HG02943 (cell line): Measurements from ENCODE around the gene ATF2.
"Not testable (repeated sequence)": the region's sequence is repeated elsewhere in the genome, so short reads cannot be mapped to it uniquely, and the experiment has no call there.

Source experiments
- ATAC-seq: cut with Tn5 transposase; IDR thresholded peaks from one replicate; pipeline ENCODE4 v1.9.1; 2021; ENCODE audit warnings: mild to moderate bottlenecking, low read depth, moderate library complexity; ENCODE audit not compliant: unreplicated experiment

Gene ATF2

DNA sequence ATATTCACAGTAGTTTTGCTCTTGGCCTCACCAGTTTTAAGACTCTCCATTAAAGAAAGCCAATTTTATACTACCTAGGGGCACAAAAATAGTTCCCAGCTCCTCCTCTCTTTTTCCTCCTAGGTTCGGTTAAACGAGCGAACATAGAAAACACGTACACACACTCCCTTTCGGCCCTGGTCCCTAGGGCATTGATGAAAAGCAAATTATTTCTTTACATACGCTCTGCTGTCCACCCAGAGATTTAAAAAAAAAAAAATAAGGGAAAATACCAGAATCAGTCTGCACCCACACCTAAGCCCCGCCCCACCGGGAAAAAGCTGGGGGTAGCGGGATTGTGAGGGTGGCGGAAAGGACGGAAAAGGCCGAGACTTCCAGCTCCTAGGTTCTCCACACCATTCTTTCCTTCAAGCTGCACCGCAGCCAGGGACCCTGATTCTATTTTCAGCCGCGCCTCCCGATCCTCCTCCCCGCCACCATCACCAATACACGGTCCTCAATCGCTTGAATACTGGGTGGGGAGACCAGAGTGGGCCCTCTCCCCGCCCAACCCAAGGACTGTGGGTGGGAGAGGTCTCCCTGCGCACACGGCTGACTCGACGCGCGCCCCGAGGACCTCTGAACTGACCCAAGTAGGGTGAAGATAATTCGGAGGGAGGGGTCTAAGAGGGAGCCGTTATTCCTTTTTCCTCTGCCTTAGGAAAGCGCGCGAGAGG is 769 bp downstream of the ATF2 start:
- peak; percentile 9 for ATAC-seq

DNA sequence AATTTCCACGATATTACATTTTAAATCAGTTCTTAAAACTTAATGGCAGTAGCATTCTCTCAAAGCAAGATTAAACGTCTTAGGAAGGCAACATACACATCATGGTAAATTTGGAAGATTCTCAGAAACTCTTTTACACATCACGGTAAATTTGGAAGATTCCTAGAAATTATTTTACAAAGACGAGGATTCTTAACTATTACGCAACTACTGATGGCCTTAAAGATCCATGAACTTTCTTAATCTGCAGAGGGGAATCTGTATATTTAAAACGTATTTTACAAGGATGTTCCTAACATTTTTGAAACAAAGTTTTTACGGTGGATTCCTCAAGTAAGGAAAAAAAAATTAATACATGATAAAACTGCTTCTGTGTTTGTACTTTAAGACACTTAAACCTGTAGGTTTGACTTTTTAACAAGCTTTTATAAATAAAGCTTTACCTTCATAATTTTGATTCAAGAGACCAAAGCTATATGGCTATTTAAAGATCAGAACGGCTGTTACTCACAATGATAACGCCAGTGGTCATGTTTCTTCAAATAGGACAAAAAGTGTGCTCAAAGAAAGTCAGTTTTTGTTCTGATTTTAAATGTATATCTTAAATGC is 1.7 kb downstream of the ATF2 start:
- ATAC-seq = no peak

DNA sequence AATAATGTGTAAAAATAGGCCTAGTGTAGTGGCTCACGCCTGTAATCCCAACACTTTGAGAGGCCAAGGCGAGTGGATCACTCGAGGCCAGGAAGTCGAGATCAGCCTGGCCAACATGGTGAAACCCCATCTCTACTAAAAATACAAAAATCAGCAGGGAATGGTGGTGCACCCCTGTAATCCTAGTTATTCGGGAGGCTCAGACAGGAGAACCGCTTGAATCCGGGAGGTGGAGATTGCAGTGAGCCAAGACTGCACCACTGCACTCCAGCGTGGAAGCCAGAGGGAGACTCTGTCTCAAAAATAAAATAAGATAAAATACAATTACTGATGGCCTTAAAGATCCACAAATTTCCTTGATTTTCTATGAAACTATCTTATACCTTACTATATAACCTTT is 3.8 kb downstream of the ATF2 start:
- ATAC-seq = no peak

DNA sequence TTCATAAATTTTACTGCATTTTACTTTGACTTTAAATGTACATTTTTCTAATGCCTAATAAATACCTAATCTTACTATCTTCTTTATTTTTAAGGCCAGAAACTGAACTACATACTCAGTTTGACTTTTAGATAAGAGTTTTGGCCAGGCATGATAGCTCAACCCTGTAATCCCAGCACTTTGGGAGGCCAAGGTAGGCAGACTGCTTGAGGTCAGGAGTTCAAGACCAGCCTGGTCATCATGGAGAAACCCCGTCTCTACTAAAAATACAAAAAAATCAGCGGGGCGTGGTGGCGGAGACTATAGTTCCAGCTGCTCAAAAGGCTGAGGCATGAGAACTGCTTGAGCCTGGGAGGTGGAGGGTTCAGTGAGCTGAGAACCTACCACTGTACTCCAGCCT is 9.1 kb downstream of the ATF2 start:
- ATAC-seq = no peak

DNA sequence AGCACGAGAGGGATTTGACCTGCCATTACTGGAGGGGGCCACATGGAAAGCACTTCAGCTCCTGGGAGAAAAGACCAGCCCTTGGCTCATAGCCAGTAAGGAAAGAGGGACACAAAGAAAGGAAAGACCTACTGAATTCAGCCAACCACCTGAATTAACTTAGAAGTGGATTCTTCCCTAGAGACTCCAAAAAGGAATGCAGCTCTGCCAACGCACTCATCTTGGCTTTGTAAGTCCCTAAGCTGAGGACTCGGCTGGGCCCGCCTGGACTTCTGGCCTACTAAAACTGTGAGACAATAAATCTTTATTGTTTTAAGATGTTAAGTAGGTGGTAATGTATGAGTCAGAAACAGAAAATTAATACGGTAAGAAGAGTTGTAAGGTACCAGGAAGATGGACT is 11.5 kb downstream of the ATF2 start:
- no peak for ATAC-seq

DNA sequence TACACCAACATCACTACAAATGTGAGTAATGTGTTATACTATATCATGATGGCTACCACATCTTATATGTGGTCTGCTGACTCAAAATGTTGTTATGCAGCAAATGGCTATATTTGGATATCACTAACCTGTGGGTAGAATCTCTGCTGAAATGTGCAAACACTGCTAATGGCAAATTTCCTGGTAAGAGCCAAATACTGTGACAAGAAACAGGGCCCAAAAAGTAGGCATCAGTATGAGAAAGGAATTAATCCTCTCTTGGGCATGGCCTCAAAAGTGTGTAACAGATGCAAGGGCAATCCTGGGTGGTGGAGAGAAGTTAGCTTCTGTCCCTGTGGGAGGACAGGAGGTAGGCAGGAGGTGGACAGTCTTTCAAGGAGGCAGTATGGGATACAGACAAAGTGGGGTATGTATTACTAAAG is 13.3 kb downstream of the ATF2 start:
- no peak for ATAC-seq

DNA sequence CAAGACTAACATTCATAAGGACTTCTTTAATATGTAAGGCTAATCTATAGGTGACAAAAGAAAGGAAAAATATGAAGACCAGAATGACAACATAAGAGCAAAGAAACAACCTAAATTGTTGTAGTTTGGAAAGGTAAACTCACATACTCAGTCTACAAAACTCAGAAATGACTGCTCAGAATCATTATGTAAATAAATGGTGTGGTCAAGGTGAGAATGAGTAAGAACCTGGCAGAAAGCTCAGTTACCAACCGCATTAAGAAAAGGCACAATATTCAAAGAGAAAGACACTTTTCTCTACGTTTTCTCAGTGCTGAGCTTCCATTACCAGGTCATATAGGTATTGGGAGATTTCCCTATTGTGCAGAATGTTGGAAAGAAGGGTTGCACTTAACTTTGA is 15.8 kb downstream of the ATF2 start:
- peak; percentile 89 for ATAC-seq

DNA sequence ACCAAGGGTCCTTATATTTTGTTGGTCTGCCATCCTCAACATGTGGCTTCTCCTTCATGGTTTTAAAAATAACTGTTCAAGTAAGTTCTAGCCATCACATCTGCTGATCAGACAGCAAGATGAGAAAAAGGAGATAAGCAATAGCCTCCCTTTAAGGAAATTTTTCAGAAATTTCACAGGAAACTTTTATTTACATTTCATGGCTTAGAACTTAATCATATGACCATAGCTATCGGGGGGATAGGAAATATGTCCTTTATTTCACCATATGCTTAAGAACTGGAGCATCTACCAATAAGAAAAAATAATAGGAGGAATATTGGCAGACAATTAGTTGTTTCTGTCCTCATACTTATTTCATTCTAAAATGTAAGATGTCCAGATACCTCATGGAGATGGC is 16.2 kb downstream of the ATF2 start:
- ATAC-seq = no peak

DNA sequence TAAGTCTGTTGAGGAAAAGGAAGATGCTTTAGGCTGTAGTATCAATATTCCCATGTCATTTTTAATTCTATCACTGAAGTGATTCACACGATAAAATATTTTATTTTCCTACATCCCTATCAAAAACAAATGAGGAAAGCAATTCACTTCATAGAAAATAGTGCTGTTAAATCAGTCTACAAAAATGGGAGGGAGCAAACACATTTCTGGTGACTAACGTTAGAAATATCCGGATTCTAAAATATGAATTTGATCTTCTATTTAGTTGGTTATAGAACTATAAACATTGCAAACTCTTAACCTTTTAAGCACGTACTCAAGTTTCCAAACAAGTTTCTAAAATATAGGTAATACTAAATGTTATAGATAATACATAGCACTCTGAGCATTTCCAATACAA is 20.8 kb downstream of the ATF2 start:
- no peak for ATAC-seq

DNA sequence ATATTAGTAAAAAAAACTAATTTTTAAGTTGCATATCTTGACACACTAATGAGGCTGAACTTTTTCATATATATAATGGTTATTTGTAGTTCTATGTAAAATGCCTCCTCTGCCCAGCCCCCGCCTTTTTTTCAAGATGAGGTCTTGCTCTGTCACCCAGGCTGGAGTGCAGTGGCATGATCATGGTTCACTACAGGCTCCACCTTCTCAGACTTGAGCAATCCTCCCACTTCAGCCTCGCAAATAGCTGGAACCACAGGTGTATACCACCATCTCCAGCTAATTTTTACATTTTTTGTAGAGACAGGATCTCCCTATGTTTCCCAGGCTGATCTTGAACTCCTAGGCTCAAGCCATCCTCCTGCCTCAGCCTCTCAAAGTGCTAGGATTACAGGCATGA is 24.3 kb downstream of the ATF2 start:
- ATAC-seq = no peak

DNA sequence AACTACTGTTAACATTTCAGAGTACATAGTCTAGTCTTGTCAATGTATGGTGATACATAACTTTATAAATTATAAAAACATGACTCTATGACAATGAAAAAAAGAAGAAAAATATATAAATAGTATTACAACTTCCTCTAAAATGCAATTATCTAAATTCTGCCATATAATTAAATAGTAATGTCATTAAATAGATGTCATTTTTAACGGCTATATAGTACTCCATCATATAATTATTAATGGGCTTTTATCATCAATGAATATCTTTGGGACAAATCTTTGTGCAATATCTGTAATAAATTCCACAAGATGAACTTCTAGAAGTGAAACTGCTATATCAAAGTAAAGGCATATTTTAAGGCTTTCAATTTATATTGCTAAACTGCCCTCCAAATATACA is 24.8 kb downstream of the ATF2 start:
- ATAC-seq = no peak

DNA sequence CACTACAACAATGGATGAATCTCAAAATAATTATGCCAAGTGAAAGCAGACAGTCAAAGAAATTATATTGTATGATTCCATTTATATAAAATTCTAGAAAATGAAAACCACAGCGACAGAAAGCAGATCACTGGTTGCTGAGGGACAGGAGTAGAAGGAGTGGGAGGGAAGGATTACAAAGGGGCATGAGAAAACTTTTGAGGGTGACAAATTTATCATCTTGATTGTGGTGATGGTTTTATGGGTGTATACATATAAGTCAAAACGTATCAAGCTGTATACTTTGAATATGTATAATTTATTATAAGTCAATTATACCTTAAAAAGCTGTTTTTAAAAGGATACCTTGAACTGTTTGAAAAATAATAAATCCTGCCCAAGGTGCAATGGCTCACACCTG is 27.7 kb downstream of the ATF2 start:
- no peak for ATAC-seq

DNA sequence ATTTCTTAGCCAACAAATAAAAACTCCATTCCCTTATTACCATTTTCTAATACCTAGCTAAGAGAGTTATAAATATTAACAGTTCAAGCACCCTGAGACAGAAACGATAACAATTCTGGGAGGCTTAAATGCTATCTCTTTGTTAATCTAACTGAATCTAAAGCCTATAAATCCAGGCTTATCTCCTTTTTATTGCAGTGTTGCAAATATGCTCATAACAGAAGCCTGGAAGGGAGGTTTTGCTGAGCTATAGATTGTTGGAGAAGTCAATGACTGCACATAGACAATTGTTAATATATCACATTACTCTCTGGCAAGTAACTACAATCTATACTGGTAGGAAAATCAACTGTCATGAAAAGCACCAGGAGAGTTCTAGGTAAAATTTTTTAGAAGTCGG is 30.2 kb downstream of the ATF2 start:
- no peak for ATAC-seq

DNA sequence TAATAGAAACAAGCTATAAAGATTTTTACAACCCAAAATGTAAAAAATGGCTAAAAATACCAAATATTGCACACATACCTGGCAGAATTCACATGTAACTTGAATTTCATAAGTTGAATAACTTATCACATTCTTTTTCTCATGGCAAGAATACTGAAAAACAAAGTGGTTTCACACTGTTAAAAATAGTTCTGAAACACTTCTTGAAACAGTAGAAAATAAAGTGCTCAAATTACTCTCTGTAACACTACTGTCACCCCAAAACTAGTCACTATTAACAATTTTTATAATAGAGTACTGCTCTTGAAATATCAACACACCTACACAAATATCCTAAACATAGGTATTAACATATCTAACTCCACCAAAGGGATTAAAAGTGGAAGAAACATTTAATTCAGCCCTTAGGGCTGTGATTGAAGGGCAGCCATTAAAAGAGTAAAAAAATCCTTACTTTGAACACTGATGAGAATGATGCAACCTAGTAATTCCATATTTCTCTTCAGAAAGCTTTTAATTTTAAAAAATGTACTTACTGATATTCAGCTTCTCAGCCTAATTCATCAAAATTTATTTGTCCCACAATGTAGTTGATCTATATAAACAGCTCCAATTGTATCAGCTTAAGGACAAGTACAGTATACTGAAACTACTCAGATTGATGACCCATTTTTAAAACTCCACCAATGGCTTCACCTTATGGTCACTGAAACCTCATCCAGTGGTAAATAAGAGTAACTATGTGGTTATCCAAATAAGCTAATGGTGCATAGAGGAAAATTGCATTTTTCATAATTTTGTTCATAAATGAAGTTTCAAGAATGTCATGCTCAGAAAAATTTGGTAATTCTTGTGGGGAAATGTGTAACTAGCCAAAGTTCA is 31.4 kb downstream of the ATF2 start:
- no peak for ATAC-seq

DNA sequence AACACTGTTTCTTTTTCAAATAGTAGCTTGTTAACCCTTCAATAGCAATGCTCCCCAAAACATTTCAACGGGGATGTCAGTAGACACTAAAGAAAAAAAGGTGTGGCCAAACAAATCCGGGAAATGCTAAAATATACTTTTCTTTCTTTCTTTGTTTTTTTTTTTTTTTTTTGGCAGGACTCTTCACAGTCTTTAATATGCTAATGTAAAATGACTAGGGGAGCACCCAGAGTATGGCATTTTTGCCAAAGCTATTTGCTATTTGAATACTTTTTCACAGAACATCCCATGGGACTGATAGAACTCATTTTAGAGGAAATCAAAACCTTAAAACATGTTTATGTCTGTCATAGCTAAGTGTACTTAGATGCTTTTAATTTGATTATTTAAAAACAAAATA is 32.1 kb downstream of the ATF2 start:
- ATAC-seq = no peak

DNA sequence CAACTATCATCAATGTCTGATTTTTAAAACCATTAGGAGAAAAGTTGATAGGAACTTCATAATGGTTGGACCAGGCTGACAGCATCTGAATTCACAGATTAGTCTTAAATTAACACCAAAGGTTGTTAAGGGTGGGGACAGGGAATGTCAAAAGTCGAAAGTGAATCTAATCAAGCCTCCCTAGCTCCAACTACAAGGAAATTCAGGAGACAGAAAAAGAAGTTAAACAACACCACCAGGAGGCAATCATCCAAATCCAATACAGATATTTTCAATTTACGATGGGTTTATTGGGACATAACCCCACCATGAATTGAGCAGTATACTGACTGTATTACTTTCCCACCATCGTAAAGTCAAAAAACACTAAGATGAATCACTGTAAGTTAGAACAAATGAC is 32.8 kb downstream of the ATF2 start:
- ATAC-seq = no peak

DNA sequence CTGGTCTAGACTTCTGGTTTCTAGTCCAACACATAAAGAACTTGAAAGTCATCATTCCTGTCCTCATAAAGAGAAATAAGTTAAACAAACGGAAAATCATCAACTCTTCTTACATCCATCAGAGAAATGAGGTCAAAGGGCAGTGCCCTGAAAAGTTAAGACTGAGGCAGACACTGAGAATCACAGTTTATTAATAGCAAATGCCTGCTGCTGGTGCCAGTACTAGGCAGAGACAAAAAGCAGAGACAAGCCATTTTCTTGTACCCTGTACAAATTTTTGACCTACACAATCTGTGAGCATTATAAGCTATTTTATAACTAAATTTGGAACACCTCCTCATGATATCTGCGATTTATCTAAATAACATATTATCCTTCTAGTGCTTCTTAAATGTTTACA is 36.8 kb downstream of the ATF2 start:
- no peak for ATAC-seq

DNA sequence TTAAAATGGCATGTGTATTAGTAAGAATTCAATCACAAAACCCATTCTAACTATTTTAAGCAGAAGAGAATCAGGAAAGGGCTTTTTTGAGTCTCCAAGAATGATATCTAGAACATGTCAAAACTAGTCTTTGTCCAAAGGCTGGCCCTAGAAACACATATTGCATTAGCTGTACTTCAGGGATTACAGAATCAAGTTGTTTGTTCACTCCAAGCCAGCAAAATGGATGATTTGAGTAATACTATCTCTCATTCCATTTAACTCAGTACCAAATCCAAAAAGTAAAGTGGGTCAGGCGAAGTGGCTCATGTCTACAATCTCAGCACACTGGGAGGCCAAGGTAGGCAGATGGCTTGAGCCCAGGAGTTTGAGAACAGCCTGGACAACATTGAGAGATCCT is 41.3 kb downstream of the ATF2 start:
- no peak for ATAC-seq

DNA sequence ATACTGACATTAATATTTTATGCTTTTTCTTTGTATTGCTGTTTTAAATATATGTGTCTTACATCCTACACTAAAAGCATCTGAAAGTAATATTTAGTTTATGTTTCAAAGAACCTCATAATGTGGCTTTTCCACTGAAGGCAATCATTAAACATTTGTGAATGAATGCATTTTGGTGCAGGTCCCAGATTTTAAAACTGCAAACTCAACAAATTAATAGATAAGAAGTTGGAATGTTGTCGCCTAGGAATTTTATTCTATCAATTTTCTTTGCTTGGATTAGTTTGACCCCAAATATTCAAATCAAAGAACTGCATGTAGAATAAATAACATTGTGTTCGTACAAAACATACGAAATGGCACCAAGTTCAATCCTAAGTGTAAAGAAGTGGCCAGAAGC is 44.7 kb downstream of the ATF2 start:
- no peak for ATAC-seq

DNA sequence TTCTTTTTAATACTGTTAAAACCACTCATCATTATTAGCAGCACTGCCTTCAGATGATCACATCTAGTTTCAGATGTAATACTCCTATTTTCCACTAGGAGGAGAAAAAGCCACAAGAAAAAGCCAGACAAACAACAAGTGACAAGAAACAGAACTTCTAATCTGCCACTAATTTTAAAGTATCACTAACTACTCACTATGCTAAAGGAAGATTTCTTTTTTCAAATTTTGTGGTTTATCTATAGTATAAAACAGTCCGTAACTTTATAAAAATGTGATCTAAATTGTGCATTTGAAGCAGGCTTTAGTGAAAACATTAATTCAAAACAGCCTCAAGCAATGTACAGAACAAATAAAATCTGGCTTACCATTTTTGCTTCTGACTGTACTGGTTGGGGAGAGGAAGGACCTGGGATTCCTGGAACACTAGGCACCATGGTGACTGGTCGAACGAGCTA is 56.8 kb downstream of the ATF2 start:
- no peak for ATAC-seq

DNA sequence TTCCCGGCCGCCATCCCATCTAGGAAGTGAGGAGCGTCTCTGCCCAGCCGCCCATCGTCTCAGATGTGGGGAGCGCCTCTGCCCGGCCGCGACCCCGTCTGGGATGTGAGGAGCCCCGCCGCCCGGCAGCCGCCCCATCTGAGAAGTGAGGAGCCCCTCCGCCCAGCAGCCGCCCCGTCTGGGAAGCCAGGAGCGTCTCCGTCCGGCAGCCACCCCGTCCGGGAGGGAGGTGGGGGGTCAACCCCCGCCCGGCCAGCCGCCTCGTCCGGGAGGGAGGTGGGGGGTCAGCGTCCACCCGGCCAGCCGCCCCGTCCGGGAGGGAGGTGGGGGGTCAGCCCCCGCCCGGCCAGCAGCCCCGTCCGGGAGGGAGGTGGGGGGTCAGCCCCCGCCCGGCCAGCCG is 59.9 kb downstream of the ATF2 start:
- ATAC-seq = not testable (repeated sequence)

DNA sequence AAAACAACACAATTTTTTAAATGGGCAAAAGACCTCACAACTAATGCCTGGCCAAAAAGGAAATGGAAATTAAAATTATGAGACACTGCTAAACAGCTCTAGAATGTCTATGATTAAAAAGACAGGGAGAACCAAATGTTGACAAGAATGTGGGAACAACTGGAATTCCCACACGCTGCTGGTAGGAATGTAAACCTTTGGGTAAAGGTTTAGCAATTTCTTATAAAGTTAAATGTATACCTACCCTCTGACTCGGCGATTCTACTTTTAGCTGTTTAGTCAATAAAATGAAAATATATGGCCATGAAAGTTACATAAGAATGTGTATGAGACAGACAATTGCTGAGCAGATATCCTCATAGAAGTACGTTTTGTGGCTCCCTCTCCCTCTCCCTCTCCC is 60.9 kb downstream of the ATF2 start:
- no peak for ATAC-seq
